Esophagus squamous epithelium (tissue), 4 donors: ENCODE measurements around the gene ATP6AP1.
A peak's percentile ranks its signal among the peaks of the same experiment; 100 is the strongest.

Experiments
- POLR2A ChIP-seq, 4 donors: fragments of 450-650 bp; IDR thresholded peaks; one replicate each; pipeline ENCODE4 v1.6.1; 2017; ENCODE audit warnings: antibody characterized with exemption in 4 of 4, mild to moderate bottlenecking in 4 of 4, moderate library complexity in 3 of 4
- TF ChIP-seq, protein P1 (sequence below), 6 experiments: fragments of 450-650 bp in 4 of 6; fragments of 200-600 bp in 2 of 6; sonication (generic) in 2 of 6; IDR thresholded peaks; one replicate each; pipeline ENCODE4 v1.5.1; 2016 to 2019; ENCODE audit warnings: antibody characterized with exemption in 6 of 6, mild to moderate bottlenecking in 4 of 6, moderate library complexity in 4 of 6

DNA sequence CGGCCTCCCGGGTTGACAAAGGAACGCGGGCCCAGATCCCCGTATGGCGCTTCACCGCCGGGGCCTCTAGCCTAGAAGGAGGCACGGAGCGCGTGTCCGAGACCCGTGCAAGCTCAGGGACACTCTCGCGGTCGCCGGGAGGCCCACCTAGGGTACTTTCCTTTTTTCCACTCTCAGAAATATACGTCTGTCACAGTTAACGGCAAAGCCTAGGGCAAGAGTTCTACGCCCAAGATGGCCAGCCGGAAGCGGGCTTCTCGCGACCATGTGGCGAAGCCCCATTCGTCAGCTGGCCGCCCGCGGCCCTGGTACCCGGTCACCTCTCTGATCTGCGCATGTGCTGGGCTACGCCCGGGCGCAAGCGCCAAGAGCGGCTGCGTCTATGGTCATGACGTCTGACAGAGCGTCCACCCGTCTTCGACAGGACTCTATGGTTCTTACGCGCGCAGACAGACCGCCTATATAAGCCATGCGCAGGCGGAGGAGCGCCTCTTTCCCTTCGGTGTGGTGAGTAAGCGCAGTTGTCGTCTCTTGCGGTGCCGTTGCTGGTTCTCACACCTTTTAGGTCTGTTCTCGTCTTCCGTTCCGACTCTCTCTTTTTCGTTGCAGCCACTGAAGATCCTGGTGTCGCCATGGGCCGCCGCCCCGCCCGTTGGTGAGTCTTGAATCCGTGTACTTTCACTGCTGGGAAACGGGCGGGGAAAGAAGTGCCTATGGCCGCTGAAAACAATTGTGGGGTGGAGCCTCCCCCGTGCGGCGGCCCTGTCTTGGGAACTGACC lies 30.4 kb upstream of the ATP6AP1 start, which contains the start of gene RPL10:
- TF ChIP-seq, protein P1, sequence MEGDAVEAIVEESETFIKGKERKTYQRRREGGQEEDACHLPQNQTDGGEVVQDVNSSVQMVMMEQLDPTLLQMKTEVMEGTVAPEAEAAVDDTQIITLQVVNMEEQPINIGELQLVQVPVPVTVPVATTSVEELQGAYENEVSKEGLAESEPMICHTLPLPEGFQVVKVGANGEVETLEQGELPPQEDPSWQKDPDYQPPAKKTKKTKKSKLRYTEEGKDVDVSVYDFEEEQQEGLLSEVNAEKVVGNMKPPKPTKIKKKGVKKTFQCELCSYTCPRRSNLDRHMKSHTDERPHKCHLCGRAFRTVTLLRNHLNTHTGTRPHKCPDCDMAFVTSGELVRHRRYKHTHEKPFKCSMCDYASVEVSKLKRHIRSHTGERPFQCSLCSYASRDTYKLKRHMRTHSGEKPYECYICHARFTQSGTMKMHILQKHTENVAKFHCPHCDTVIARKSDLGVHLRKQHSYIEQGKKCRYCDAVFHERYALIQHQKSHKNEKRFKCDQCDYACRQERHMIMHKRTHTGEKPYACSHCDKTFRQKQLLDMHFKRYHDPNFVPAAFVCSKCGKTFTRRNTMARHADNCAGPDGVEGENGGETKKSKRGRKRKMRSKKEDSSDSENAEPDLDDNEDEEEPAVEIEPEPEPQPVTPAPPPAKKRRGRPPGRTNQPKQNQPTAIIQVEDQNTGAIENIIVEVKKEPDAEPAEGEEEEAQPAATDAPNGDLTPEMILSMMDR (IDR thresholded peaks at IDR 0.05), result no peak
- peak in 3 of 4 donors; percentile 83 to 95 (median 88) for TF ChIP-seq POLR2A (IDR thresholded peaks at IDR 0.05)
